Smooth muscle cell (in vitro differentiated cells): ENCODE data around the gene SCRT2. TPM values are rescaled to one million over a fixed set of nuclear protein-coding genes. Genes with fewer than 3 reads are reported as not detected.

Experiments used
- DNase-seq: peaks from one replicate; lab custom pipeline; 2025; ENCODE audit not compliant: unreplicated experiment; lab: John Stamatoyannopoulos, UW
- H2AFZ ChIP-seq: fragments of 200-600 bp; sonication (generic); 2 replicates; pipeline ENCODE4 v1.6.0; 2016; ENCODE audit warnings: antibody characterized with exemption, low read depth, mild to moderate bottlenecking
- H3F3A ChIP-seq: fragments of 200-600 bp; sonication (generic); 2 replicates; pipeline ENCODE4 v1.6.0; 2017; ENCODE audit warnings: antibody characterized with exemption, low read depth
- H3K27ac ChIP-seq: fragments of 200-600 bp; sonication (generic); 2 replicates; pipeline ENCODE4 v1.5.1; 2016; ENCODE audit warnings: low read depth, mild to moderate bottlenecking
- H3K27me3 ChIP-seq: fragments of 200-600 bp; sonication (generic); 2 replicates; pipeline ENCODE4 v1.6.1; 2016; ENCODE audit warnings: low read depth, mild to moderate bottlenecking
- H3K36me3 ChIP-seq: fragments of 200-600 bp; sonication (generic); 2 replicates; pipeline ENCODE4 v1.5.1; 2016; ENCODE audit warnings: low read depth
- H3K4me1 ChIP-seq: fragments of 200-600 bp; sonication (generic); 2 replicates; pipeline ENCODE4 v1.5.1; 2016; ENCODE audit warnings: low read depth
- H3K4me2 ChIP-seq: fragments of 200-600 bp; sonication (generic); 2 replicates; pipeline ENCODE4 v1.6.0; 2016; ENCODE audit warnings: mild to moderate bottlenecking
- H3K4me3 ChIP-seq: fragments of 200-600 bp; sonication (generic); 2 replicates; pipeline ENCODE4 v1.5.1; 2016; ENCODE audit warnings: mild to moderate bottlenecking
- H3K79me2 ChIP-seq: fragments of 200-600 bp; sonication (generic); 2 replicates; pipeline ENCODE4 v1.6.0; 2016; ENCODE audit warnings: low read depth, mild to moderate bottlenecking
- H3K9ac ChIP-seq: fragments of 200-600 bp; sonication (generic); 2 replicates; pipeline ENCODE4 v1.6.0; 2016; ENCODE audit warnings: low read depth
- H3K9me3 ChIP-seq: fragments of 200-600 bp; sonication (generic); replicated peaks from 2 replicates; pipeline ENCODE4 v1.5.1; 2016; ENCODE audit warnings: low read depth
- H4K20me1 ChIP-seq: fragments of 200-600 bp; sonication (generic); 2 replicates; pipeline ENCODE4 v1.6.0; 2016; ENCODE audit warnings: low read depth
- WGBS: methylation state at CpG from one replicate; pipeline ENCODE4 v1.1.7; 2016; ENCODE audit warnings: low lambda C conversion rate; 5-methylcytosine and 5-hydroxymethylcytosine counted together
- polyA plus RNA-seq: library from polyadenylated mRNA; unstranded; fragments of >200 nt; fragmentation: Nextera tagmentation; extraction: Ambion mirVana; gene quantifications from 2 replicates; pipeline ENCODE4 v1.2.1, GENCODE V29; 2016
- total RNA-seq: library from RNA; depleted of rRNA; stranded (reverse); fragments of >200 nt; gene quantifications from 2 replicates; pipeline ENCODE4 v1.2.3, GENCODE V29; 2014
- TF ChIP-seq, protein P1 (sequence below): fragments of 200-600 bp; sonication (generic); IDR thresholded peaks from 2 replicates; pipeline ENCODE4 v1.5.1; 2017; ENCODE audit warnings: borderline replicate concordance, mild to moderate bottlenecking, antibody characterized with exemption; ENCODE audit not compliant: insufficient read depth, poor library complexity, severe bottlenecking

SCRT2 gene
- total and polyA plus RNA-seq, 2 experiments from 2014 or later = not detected

DNA sequence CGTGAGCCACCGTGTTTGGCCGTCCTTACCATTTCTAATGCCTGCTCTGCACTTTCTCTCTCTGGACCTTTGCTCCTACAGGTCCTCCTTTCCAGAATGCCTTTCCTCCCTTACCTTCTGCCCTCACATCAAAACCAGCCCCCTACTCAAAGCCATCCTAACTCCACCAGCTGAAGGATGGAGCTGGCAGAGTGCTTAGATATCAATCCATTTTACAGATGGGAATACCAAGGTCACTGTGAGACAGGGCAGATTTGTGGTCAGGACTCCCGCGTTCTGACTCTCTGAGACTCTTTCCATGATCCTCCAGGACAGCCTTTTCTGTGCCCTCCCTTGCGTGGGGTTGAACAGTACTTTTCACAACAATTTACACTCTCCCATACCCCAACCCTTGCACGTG lies 41.7 kb upstream of the SCRT2 start:
- no peak overlapping the region for H3K4me2 ChIP-seq

GRCh38 chr20:714453-714852 lies 38.9 kb upstream of the SCRT2 start:
- TF ChIP-seq, protein P1, sequence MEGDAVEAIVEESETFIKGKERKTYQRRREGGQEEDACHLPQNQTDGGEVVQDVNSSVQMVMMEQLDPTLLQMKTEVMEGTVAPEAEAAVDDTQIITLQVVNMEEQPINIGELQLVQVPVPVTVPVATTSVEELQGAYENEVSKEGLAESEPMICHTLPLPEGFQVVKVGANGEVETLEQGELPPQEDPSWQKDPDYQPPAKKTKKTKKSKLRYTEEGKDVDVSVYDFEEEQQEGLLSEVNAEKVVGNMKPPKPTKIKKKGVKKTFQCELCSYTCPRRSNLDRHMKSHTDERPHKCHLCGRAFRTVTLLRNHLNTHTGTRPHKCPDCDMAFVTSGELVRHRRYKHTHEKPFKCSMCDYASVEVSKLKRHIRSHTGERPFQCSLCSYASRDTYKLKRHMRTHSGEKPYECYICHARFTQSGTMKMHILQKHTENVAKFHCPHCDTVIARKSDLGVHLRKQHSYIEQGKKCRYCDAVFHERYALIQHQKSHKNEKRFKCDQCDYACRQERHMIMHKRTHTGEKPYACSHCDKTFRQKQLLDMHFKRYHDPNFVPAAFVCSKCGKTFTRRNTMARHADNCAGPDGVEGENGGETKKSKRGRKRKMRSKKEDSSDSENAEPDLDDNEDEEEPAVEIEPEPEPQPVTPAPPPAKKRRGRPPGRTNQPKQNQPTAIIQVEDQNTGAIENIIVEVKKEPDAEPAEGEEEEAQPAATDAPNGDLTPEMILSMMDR = no peak
- H3K27ac ChIP-seq = no peak overlapping the region
- no peak overlapping the region for H3K4me2 ChIP-seq
- H3K4me3 ChIP-seq = no peak overlapping the region
- no peak for DNase-seq
- no peaks in the 10 kb centered on the region for H3K79me2 ChIP-seq
- no peaks in the 10 kb centered on the region for H4K20me1 ChIP-seq
- 97% methylated on average over 2 of the region's 2 CpGs for WGBS
- no peaks in the 10 kb centered on the region for H3K4me1 ChIP-seq
- H3K36me3 ChIP-seq = no peaks in the 10 kb centered on the region
- H3K9me3 ChIP-seq = no peaks in the 10 kb centered on the region
- H3K27me3 ChIP-seq = peaks cover 49% of the 10 kb centered on the region
- H3K9ac ChIP-seq = no peak overlapping the region
- no peak overlapping the region for H2AFZ ChIP-seq
- H3F3A ChIP-seq = no peaks in the 10 kb centered on the region

More for the DNA sequence above, 41.7 kb upstream of the SCRT2 start:
- TF ChIP-seq, protein P1 = no peak
- Histone ChIP-seq H3K4me1 (no peaks in the 10 kb centered on the region), H4K20me1 (no peaks in the 10 kb centered on the region), H2AFZ (no peak overlapping the region), H3K27ac (no peak overlapping the region), H3K36me3 (no peaks in the 10 kb centered on the region), H3K9me3 (no peaks in the 10 kb centered on the region), H3K4me3 (no peak overlapping the region), H3K9ac (no peak overlapping the region), H3K79me2 (no peaks in the 10 kb centered on the region), H3K27me3 (peaks cover 23% of the 10 kb centered on the region), H3F3A (no peaks in the 10 kb centered on the region)
- WGBS = 90% methylated on average over 7 of the region's 7 CpGs
- no peak for DNase-seq

DNA sequence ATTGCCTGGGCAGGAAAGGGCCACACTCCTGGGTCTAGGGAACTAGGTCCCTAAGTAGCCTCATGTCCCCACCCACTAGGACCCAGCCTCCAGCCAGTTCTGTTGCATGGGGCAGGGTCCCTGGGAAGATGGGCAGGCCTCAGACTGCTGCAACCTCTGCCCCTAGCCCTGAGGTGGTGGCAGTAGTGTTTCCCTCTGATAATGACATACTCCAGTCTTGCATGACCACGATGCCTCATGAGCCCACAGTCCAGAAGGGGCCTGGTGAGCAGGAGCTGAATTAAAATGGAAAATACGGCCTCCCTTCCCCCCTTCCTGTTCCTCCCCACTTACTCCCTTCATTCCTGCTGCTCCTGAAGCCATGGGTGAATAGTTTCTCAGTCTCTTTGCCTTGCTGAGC lies 36.0 kb upstream of the SCRT2 start:
- Histone ChIP-seq H3K4me3 (no peak overlapping the region), H3K4me2 (no peak overlapping the region), H3K36me3 (no peaks in the 10 kb centered on the region), H3K27ac (no peak overlapping the region), H4K20me1 (no peaks in the 10 kb centered on the region), H3K4me1 (no peaks in the 10 kb centered on the region), H2AFZ (no peak overlapping the region), H3K9me3 (no peaks in the 10 kb centered on the region), H3K79me2 (no peaks in the 10 kb centered on the region), H3K9ac (no peak overlapping the region), H3K27me3 (peaks cover 56% of the 10 kb centered on the region), H3F3A (no peaks in the 10 kb centered on the region)
- WGBS = 73% methylated on average over 2 of the region's 2 CpGs
- TF ChIP-seq, protein P1 = no peak
- no peak for DNase-seq

DNA sequence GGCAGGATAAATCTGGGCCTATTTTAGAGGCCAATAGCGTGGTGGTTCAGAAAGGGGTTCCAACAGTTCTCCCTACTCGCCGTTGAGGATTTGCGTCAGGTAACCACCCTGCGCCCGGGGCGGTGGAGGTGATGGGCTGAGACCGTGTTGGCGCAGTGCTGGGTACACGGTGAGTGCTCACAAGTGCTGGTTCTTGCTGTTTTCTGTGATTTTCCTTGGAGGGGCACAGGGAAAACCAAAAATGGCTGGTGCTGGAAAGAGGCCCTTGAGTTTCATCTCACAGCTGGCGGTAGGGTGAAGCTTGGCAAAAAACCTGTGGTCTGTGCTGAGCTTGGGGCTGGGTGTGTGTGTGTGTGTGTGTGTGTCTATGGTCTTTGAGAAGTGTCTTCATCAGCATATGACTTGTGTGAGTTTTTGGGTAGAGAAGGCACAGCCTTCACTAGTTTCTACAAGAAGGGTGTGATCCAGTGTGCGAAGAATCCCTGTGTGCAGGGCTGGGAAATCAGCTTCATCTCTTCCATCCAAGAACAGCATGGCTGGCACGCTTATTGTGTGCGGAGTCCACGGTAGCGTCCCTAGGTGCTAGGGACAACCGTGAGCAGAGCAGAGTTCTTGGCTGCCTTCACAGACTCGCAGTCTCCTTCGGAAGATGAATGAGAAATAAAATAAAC lies 35.3 kb upstream of the SCRT2 start:
- Histone ChIP-seq H3K9ac (no peak overlapping the region), H3K27me3 (peaks cover 55% of the 10 kb centered on the region), H3F3A (no peaks in the 10 kb centered on the region), H2AFZ (no peak overlapping the region), H3K27ac (no peak overlapping the region), H3K4me3 (no peak overlapping the region), H3K4me1 (no peaks in the 10 kb centered on the region), H4K20me1 (no peaks in the 10 kb centered on the region), H3K4me2 (no peak overlapping the region), H3K79me2 (no peaks in the 10 kb centered on the region), H3K9me3 (no peaks in the 10 kb centered on the region), H3K36me3 (no peaks in the 10 kb centered on the region)
- TF ChIP-seq, protein P1 = no peak
- no peak for DNase-seq
- 86% methylated on average over 19 of the region's 19 CpGs for WGBS
